ENCODE results near the gene PADI1.
A peak's percentile ranks its signal among the peaks of the same experiment; 100 is the strongest.

Gene PADI1

DNA sequence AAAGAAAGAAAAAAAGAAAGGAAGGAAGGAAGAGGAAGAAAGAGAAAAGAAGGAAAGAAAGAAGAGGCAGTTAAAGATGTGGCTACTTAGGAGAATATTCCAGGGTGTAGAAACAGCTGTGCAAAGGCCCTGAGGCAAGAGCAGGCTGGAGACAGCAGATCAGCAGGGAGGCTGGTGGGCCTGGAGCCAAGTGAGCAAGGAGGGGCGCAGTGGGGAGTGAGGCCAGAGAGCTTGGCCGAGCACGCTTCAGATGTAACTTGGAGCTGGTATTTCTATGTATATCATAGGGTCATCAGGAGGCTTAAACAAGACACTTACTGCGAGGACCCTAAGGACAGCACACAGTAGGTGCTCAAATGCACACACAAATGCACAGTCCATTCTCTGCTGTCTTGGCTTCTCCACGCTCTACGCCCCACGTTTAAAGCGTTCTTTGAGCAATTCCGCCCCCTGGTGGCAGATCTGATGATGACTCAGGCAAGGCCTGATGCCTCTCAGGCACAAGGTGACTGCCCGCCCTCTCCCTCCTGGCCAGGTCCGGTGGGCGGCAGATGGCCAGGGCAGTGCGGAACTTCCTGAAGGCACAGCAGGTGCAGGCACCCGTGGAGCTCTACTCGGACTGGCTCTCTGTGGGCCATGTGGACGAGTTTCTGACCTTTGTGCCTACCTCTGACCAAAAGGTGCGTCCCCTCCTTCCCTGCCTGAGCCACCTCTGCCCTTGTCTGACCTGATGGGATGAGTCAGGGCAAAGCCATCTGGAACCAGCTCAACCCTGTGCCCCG, 32.0 kb downstream of the PADI1 start (continued):
- TF ChIP-seq, protein P1, sequence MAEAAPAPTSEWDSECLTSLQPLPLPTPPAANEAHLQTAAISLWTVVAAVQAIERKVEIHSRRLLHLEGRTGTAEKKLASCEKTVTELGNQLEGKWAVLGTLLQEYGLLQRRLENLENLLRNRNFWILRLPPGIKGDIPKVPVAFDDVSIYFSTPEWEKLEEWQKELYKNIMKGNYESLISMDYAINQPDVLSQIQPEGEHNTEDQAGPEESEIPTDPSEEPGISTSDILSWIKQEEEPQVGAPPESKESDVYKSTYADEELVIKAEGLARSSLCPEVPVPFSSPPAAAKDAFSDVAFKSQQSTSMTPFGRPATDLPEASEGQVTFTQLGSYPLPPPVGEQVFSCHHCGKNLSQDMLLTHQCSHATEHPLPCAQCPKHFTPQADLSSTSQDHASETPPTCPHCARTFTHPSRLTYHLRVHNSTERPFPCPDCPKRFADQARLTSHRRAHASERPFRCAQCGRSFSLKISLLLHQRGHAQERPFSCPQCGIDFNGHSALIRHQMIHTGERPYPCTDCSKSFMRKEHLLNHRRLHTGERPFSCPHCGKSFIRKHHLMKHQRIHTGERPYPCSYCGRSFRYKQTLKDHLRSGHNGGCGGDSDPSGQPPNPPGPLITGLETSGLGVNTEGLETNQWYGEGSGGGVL (tag by site-specific recombination; IDR thresholded peaks at IDR 0.05), result no peak
- TF ChIP-seq ZNF169 (tag by site-specific recombination; IDR thresholded peaks at IDR 0.05), result no peak
- 0 out of 2 replicates have a peak, but pooled peaks have one; percentile 65 for TF ChIP-seq BCL11A (tag by site-specific recombination; IDR thresholded peaks at IDR 0.05; ENCODE audit: low read depth)
- TF ChIP-seq ZNF175 (tag by site-specific recombination; IDR thresholded peaks at IDR 0.05), result no peak
- TF ChIP-seq KLF8 (tag by site-specific recombination; IDR thresholded peaks at IDR 0.05), result peak; percentile 71
- TF ChIP-seq MYNN (tag by site-specific recombination; IDR thresholded peaks at IDR 0.05; ENCODE audit: borderline replicate concordance), result no peak
- TF ChIP-seq ZSCAN4 (tag by site-specific recombination; IDR thresholded peaks at IDR 0.05), result peak; percentile 64
- peak; percentile 67 for TF ChIP-seq ZSCAN5A (tag by site-specific recombination; IDR thresholded peaks at IDR 0.05)
- peak; percentile 90 for TF ChIP-seq ZNF501 (tag by site-specific recombination; IDR thresholded peaks at IDR 0.05)
- TF ChIP-seq, protein P2, sequence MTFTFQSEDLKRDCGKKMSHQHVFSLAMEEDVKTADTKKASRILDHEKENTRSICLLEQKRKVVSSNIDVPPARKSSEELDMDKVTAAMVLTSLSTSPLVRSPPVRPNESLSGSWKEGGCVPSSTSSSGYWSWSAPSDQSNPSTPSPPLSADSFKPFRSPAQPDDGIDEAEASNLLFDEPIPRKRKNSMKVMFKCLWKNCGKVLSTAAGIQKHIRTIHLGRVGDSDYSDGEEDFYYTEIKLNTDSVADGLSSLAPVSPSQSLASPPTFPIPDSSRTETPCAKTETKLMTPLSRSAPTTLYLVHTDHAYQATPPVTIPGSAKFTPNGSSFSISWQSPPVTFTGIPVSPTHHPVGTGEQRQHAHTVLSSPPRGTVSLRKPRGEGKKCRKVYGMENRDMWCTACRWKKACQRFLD (tag by site-specific recombination; IDR thresholded peaks at IDR 0.05), result no peak
- TF ChIP-seq ZNF530 (tag by site-specific recombination; IDR thresholded peaks at IDR 0.05; ENCODE audit: low read depth), result no peak
- peak; percentile 17; the same call in 1 of the 2 replicates for TF ChIP-seq PRDM1 (tag by site-specific recombination; IDR thresholded peaks at IDR 0.05)
- TF ChIP-seq ZNF658 (tag by site-specific recombination; IDR thresholded peaks at IDR 0.05), result no peak
- peak; percentile 72 for TF ChIP-seq WT1 (tag by site-specific recombination; IDR thresholded peaks at IDR 0.05)
- no peak for TF ChIP-seq ZNF521 (tag by site-specific recombination; IDR thresholded peaks at IDR 0.05)
- 0 out of 2 replicates have a peak, but pooled peaks have one; percentile 31 for TF ChIP-seq EGR2 (tag by site-specific recombination; IDR thresholded peaks at IDR 0.05; ENCODE audit: low read depth)
- no peak for TF ChIP-seq ZNF544 (tag by site-specific recombination; IDR thresholded peaks at IDR 0.05)
- TF ChIP-seq, protein P3, sequence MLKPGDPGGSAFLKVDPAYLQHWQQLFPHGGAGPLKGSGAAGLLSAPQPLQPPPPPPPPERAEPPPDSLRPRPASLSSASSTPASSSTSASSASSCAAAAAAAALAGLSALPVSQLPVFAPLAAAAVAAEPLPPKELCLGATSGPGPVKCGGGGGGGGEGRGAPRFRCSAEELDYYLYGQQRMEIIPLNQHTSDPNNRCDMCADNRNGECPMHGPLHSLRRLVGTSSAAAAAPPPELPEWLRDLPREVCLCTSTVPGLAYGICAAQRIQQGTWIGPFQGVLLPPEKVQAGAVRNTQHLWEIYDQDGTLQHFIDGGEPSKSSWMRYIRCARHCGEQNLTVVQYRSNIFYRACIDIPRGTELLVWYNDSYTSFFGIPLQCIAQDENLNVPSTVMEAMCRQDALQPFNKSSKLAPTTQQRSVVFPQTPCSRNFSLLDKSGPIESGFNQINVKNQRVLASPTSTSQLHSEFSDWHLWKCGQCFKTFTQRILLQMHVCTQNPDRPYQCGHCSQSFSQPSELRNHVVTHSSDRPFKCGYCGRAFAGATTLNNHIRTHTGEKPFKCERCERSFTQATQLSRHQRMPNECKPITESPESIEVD (tag by site-specific recombination; IDR thresholded peaks at IDR 0.05), result no peak
- TF ChIP-seq ZNF571 (tag by site-specific recombination; IDR thresholded peaks at IDR 0.05), result no peak
- peak; percentile 74; the same call in 1 of the 2 replicates for TF ChIP-seq BCL11B (tag by site-specific recombination; IDR thresholded peaks at IDR 0.05; ENCODE audit: low read depth)
- peak; percentile 79 for TF ChIP-seq SP7 (tag by site-specific recombination; IDR thresholded peaks at IDR 0.05)
- TF ChIP-seq ZNF621 (tag by site-specific recombination; IDR thresholded peaks at IDR 0.05), result no peak
- no peak for TF ChIP-seq ZNF677 (tag by site-specific recombination; IDR thresholded peaks at IDR 0.05)
- peak; percentile 50 for TF ChIP-seq HIC1 (tag by site-specific recombination; IDR thresholded peaks at IDR 0.05)
- TF ChIP-seq ZNF645 (tag by site-specific recombination; IDR thresholded peaks at IDR 0.05), result no peak
- TF ChIP-seq ZNF549 (tag by site-specific recombination; IDR thresholded peaks at IDR 0.05), result no peak
- peak; percentile 97 for TF ChIP-seq ZNF580 (tag by site-specific recombination; IDR thresholded peaks at IDR 0.05)
- TF ChIP-seq ZNF76 (tag by site-specific recombination; IDR thresholded peaks at IDR 0.05; ENCODE audit: borderline replicate concordance, low read depth), result peak; percentile 39
- peak; percentile 59; the same call in 1 of the 2 replicates for TF ChIP-seq ZFP37 (tag by site-specific recombination; IDR thresholded peaks at IDR 0.05)

Data from HEK293 (cell line).